GM21619 (cell line): ENCODE measurements around the gene C11orf54.
"Not testable (repeated sequence)": the region's sequence is repeated elsewhere in the genome, so short reads cannot be mapped to it uniquely, and the experiment has no call there.

Experiments used
- ATAC-seq: cut with Tn5 transposase; IDR thresholded peaks from one replicate; pipeline ENCODE4 v1.9.1; 2021; ENCODE audit not compliant: unreplicated experiment

C11orf54 gene

GRCh38 chr11:93765551-93765950 lies 24.1 kb downstream of the C11orf54 start:
- no peak for ATAC-seq

GRCh38 chr11:93766504-93766903 lies 25.0 kb downstream of the C11orf54 start:
- no peak for ATAC-seq

DNA sequence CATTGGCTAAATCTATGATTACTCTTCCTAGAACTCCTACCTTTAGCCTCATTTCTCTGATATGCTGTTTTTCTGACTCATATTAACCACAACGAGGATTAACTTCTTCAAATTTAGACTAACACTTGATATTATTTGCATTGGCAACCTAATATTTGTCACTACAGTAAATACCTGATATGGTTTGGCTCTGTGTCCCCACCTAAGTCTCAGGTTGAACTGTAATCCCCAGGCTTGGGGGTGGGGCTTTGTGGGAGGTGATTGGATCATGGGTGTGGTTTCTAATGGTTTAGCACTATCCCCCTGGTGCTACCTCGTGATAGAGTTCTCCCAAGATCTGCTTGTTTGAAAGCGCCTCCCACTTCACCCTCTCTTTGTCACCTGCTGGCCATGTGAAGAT lies 25.5 kb downstream of the C11orf54 start:
- no peak for ATAC-seq

DNA sequence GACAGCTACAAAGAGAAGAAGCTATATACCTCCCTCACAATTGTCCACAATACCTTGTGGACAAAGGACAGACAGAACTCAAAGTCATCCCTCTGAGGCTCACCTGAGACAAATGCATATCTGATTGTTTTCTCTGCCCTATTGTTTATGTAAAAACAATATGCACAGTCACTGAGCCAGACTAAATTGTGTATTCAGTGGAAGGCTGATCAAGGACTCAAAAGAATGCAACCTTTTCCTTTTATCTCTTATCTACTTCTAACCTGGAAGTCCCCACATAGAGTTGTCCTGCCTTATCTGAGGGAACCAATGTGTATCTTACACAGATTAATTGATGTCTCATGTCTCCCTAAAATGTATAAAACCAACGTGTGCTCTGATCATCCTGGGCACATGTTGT lies 28.7 kb downstream of the C11orf54 start:
- ATAC-seq: no peak

DNA sequence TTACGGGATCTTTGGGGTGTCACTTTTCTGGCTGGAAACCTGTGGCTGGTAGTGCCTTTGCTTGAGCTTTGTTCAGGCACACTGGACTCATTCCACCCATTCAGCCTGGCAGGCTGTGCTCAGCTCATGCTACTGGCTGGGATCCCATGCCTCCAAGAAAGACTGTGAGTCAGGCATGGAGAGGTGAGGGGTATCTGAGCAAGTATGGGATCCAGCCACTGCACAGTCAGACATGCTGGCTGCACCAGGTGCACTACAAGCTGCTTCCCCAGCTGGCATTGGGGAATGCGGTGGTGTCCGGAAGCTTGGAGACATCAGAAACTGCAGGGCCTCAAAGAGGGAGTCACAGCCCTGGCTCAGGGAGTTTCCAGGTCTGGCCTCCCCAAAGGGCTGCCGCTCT lies 30.7 kb downstream of the C11orf54 start:
- ATAC-seq: no peak

DNA sequence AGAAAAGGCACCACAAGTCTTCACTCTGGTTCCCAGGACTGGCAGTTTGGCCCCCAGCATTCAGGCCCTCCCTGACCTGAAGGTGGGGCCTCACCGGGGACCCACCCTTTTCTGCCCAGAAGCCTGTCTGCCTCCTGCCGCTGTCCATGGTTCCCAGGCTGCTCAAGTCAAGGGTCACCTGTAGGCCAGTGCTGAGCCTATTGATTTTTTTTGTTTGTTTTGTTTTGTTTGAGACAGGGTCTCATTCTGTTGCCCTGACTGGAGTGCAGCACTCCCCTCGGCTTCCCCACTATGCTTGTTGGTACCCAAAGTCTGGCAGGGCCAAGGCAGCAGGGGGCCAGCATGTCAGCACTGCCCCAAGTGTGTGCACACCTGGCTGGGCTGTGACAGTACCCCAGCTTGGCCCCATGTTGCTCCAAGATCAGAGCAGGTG lies 31.6 kb downstream of the C11orf54 start:
- ATAC-seq: no peak

- ATAC-seq: no peak
Observed at GRCh38 chr11:93773601-93774200, 32.2 kb downstream of the C11orf54 start.

DNA sequence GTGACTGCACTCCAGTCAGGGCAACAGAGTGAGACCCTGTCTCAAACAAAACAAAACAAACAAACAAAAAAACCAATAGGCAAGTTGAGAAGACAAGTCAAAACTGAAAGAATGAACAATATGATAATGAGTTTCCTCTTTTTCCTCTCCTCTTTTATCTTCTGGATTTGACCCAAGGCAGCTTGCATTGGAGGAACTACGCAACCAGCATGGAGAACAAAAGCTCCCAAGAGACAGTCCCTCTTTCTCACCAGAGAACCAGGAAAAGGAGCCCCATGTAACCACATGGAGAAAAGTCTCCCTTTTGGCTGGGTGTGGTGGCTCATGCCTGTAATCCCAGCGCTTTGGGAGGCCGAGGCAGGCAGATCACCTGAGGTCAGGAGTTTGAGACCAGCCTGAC lies 33.1 kb downstream of the C11orf54 start:
- ATAC-seq: not testable (repeated sequence)

GRCh38 chr11:93775289-93775688 lies 33.8 kb downstream of the C11orf54 start:
- no peak for ATAC-seq

DNA sequence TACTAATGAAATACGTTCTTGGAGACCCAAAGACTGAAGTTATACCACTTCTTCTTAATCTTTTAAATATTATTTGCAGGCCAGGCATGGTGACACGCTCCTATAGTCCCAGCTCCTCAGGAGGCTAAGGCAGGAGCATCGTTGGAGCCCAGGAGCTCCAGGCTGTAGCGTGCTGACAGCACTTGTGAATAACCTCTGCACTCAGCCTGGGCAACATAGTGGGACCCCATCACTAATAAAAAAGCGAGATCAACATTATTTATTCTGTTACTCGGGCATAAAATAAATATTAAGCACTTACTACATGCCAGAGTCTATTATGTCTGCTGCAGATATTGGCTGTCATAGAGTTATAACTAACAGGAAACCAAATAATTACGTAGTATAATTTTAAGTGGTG lies 41.9 kb downstream of the C11orf54 start:
- no peak for ATAC-seq

DNA sequence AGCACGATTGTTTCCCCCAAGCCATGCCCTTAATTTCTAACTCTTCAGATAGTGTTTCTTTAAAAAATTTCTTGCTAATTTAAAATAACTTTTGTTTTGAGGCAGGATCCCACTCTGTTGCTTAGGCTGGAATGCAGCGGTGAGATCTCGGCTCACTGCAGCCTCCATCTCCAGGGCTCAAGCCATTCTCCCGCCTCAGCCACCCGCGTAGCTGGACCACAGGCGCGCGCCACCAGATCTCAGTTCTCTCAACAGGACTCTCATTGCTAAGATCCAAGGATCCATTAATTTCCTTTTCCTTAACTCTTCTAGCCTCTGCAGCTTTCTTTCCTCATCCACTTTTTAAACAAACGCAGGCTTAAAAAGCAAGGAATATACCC lies 42.3 kb downstream of the C11orf54 start:
- ATAC-seq: peak; percentile 39

DNA sequence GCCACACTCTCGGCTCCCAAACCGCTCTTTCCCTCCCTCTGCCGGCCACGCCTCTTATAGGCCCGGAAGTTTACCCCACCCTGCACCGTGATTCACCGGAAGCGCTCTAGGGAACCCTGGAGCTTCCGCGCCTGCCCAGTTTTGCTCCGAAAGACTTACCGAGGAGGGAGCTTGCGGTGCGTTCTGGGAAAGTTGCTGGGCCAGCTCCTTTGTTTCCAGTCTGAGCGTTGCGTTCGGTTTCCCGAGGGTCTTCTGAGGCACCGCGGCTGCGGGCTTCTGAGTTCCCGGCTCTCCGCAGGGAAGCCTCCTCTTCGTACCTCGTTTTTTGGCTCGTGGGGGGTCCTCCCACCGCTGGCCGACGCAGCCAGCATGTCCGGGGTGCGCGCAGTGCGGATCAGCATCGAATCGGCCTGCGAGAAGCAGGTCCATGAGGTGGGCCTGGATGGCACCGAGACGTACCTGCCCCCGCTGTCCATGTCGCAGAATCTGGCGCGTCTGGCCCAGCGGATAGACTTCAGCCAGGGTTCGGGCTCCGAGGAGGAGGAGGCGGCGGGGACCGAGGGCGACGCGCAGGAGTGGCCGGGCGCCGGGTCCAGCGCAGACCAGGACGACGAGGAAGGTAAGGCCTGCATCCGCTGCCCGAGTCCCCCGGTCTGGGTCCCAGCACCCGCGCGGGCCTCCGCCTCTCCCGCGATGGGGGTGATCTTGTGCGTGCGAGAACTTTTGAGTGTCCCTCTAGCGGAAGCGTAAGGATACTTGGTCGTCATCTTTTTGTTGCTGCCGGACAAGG lies 42.9 kb downstream of the C11orf54 start, which contains the start of gene MED17:
MED17 (plus strand) TSS at position 138 of the 790 bp plus-strand sequence; CDS start at position 370, 232 bp downstream.
- ATAC-seq: peak; percentile 94

- peak; percentile 32 for ATAC-seq
Observed at GRCh38 chr11:93784935-93785360, 43.5 kb downstream of the C11orf54 start.

- no peak for ATAC-seq
Observed at GRCh38 chr11:93791493-93791892, 50.0 kb downstream of the C11orf54 start.

- no peak for ATAC-seq
Observed at GRCh38 chr11:93796441-93797231, 55.2 kb downstream of the C11orf54 start.

DNA sequence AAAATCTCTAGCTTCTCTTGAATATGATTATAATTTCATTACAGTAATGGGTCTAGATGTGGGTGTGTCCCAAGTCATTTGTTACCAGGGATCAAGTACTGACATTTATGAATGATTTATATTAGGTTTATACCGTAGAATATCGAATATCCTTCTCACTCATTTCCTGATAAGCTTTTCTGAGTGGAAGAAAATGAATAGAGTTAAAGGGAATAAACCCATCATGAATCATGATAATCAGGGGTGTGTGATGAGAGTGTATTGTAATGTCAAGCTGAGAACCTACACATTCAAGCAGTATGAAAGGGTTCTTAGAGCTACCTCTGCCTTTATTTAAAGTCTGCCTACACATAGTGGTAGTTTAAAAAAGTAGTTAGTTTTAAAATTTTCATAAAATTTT lies 59.9 kb downstream of the C11orf54 start:
- no peak for ATAC-seq

- no peak for ATAC-seq
Observed at GRCh38 chr11:93804879-93805278, 63.4 kb downstream of the C11orf54 start.

- ATAC-seq: no peak
Observed at GRCh38 chr11:93807980-93808379, 66.5 kb downstream of the C11orf54 start.

GRCh38 chr11:93813974-93814373 lies 72.5 kb downstream of the C11orf54 start:
- no peak for ATAC-seq
